Kidney (tissue), 14 donors: ENCODE measurements around the gene PRR16. TPM values are rescaled to one million over a fixed set of nuclear protein-coding genes. Genes with fewer than 3 reads are reported as not detected.
A peak's percentile ranks its signal among the peaks of the same experiment; 100 is the strongest.
"Not testable (repeated sequence)": the region's sequence is repeated elsewhere in the genome, so short reads cannot be mapped to it uniquely, and the experiment has no call there.

Experiments used
- DNase-seq, 5 donors: peaks; one replicate each; pipeline ENCODE4 v3.0.0-alpha.2; 2013 to 2020
- FAIRE-seq: peaks from 2 replicates; lab custom pipeline; 2012; peaks lifted over from hg19 to GRCh38; lab: Jason Lieb, UNC
- H3K27ac ChIP-seq, 2 donors: one replicate each; pipeline ENCODE4 v1.7.0; 2013; ENCODE audit warnings: low read depth in 2 of 2, low read length in 2 of 2, inconsistent platforms in 1 of 2
- H3K27me3 ChIP-seq: one replicate; pipeline ENCODE4 v1.7.1; 2013; ENCODE audit warnings: low read length, inconsistent platforms; ENCODE audit not compliant: control insufficient read depth, insufficient read depth
- H3K36me3 ChIP-seq, 3 donors: one replicate each; pipeline versions ENCODE4 v1.7.0 to v1.7.1; 2013; ENCODE audit warnings: low read length in 3 of 3, control low read depth in 1 of 3, inconsistent platforms in 1 of 3; ENCODE audit not compliant: insufficient read depth in 3 of 3, control insufficient read depth in 2 of 3
- H3K4me1 ChIP-seq, 3 donors: one replicate each; pipeline versions ENCODE4 v1.7.0 to v1.7.1; 2013; ENCODE audit warnings: low read length in 3 of 3, inconsistent platforms in 1 of 3, low read depth in 1 of 3; ENCODE audit not compliant: control insufficient read depth in 2 of 3, insufficient read depth in 2 of 3
- H3K4me3 ChIP-seq, 3 donors: one replicate each; pipeline versions ENCODE4 v1.7.0 to v1.8.1; 2013; ENCODE audit warnings: low read length in 3 of 3, control low read depth in 1 of 3, inconsistent platforms in 1 of 3
- H3K9ac ChIP-seq, 3 donors: one replicate each; pipeline versions ENCODE4 v1.7.0 to v1.7.1; 2013; ENCODE audit warnings: low read length in 3 of 3, control low read depth in 1 of 3, inconsistent platforms in 1 of 3
- H3K9me3 ChIP-seq, 3 donors: one replicate each; pipeline versions ENCODE4 v1.7.0 to v1.7.1; 2013; ENCODE audit warnings: low read length in 3 of 3, control low read depth in 1 of 3, inconsistent platforms in 1 of 3; ENCODE audit not compliant: control insufficient read depth in 2 of 3, insufficient read depth in 1 of 3
- CTCF ChIP-seq: IDR thresholded peaks from 3 replicates; pipeline ENCODE4 v1.5.1; 2012; ENCODE audit warnings: mild to moderate bottlenecking, moderate library complexity, borderline replicate concordance; ENCODE audit not compliant: insufficient read depth; ENCODE audit errors: extremely low read depth
- intact Hi-C: fragments of 100-400 bp; cut with DNase I; formaldehyde crosslinking; loops from one replicate; pipeline ENCODE4 v1.11.1; 2022
- polyA plus RNA-seq: library from polyadenylated mRNA; stranded (reverse); fragments of 350-450 nt; fragmentation: Illumina TruSeq; extraction: RNeasy Lipid Tissue Mini Kit (QIAGEN cat#74804); gene quantifications from one replicate; pipeline ENCODE4 v1.2.3, GENCODE V29; 2014; ENCODE audit warnings: low read depth, low replicate concordance; ENCODE audit not compliant: insufficient read depth
- total RNA-seq: library from RNA; stranded (reverse); fragmentation: NEBNext Ultra II Directional; extraction: Animal tissue kit (Norgen Biotek cat#: 25700); gene quantifications from one replicate; pipeline ENCODE4 v1.2.1, GENCODE V29; 2021
- donor health status: control.
- donor health status: control.
- donor health status: control.
- donor health status: control.
- donor health status: control.
- donor health status: DM: yes; HTN: yes; CAD: no.
- donor health status: Normal renal cell carcinoma (clear cell type).

PRR16 gene
- total and polyA plus RNA-seq, 2 donors from 2014 or later, result 2.4 to 3.6 TPM

DNA sequence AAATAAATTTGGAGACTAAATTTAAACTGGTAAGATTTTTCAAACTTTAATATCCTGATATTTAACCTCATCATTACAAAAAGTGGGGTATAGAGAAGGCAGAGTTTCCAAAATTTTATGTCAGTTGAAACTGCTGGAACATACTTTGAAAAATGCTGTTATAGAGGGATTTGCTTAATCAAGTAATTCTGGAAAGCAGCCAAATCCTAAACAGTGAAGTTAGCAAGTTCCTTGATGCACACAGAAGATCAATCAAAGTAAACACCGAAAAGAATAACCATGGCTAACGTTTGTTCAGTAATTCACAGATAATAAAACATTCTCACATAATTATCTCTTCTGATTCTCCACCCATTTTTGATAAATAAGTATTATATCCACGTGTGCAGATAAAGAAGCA, 8.1 kb upstream of the PRR16 start:
- intact Hi-C loops, result no loop called here
- no peak for FAIRE-seq
- no peak for TF ChIP-seq CTCF

DNA sequence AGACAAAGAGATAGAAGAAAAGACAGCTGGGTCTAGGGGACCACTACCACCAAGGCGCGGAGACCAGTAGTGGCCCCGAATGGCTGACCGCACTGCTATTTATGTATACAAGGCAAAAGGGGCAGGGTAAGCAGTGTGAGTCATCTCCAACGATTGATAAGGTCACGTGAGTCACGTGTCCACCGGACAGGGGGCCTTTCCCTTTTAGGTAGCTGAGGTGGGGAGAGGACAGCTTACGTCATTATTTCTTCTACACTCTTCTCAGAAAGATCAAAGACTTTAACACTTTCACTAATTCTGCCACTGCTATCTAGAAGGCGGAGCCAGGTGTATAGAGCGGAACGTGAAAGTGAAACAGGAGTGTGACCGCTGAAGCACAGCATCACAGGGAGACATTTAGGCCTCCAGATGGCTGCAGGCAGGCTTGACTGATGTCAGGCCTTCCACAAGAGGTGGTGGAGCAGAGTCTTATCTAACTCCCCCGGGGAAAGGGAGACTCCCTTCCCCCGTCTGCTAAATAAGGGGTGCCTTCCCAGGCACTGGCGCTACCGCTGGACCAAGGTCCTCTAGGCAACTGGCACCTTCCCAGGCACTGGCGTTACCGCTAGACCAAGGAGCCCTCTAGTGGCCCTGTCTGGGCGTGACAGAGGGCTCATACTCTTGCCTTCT, 6.1 kb upstream of the PRR16 start:
- peak; percentile 55 for TF ChIP-seq CTCF
- FAIRE-seq, result no peak
- Histone ChIP-seq H3K9me3 (no peaks in the 10 kb centered on the region), H3K9ac (peak overlapping the region in 1 of 3 donors; percentile 30), H3K4me1 (peaks cover 0 to 3% (median 0%) of the 10 kb centered on the region in 3 donors), H3K27ac (no peak overlapping the region), H3K36me3 (no peaks in the 10 kb centered on the region), H3K4me3 (peak overlapping the region in 2 of 3 donors; percentile 67 to 70), H3K27me3 (no peaks in the 10 kb centered on the region)
- DNase-seq, result peak; percentile 42 to 91 (median 55)
- intact Hi-C loops, result no loop called here

More for the DNA sequence above, 8.1 kb upstream of the PRR16 start:
- no peak overlapping the region for H3K27ac ChIP-seq
- H3K36me3 ChIP-seq, result no peaks in the 10 kb centered on the region
- H3K4me3 ChIP-seq, result no peak overlapping the region
- H3K27me3 ChIP-seq, result no peaks in the 10 kb centered on the region
- no peak for DNase-seq
- no peak overlapping the region for H3K9ac ChIP-seq
- H3K4me1 ChIP-seq, result peaks cover 0 to 3% (median 0%) of the 10 kb centered on the region in 3 donors
- no peaks in the 10 kb centered on the region for H3K9me3 ChIP-seq

GRCh38 chr5:120458508-120458847, 5.6 kb upstream of the PRR16 start:
- DNase-seq, H3K4me1 ChIP-seq, FAIRE-seq, H3K27ac ChIP-seq, H3K9ac ChIP-seq, intact Hi-C loops, H3K4me3 ChIP-seq, H3K9me3 ChIP-seq, H3K27me3 ChIP-seq, H3K36me3 ChIP-seq: not testable (repeated sequence)

- Histone ChIP-seq H3K27me3 (no peaks in the 10 kb centered on the region), H3K4me3 (no peak overlapping the region), H3K27ac (no peak overlapping the region), H3K9me3 (no peaks in the 10 kb centered on the region), H3K9ac (no peak overlapping the region), H3K4me1 (peaks cover 0 to 5% (median 0%) of the 10 kb centered on the region in 3 donors), H3K36me3 (no peaks in the 10 kb centered on the region)
- DNase-seq (no peak), FAIRE-seq (no peak)
- TF ChIP-seq CTCF, result no peak
- intact Hi-C loops, result no loop called here
These were observed 2.8 kb upstream of the PRR16 start for GRCh38 chr5:120461251-120461650.
